ENCODE measurements around the gene SLC29A1. TPM values are rescaled to one million over a fixed set of nuclear protein-coding genes. Genes with fewer than 3 reads are reported as not detected.

SLC29A1 gene
- total and polyA plus RNA-seq, 2 of the 8 experiments (the other 6 are each of a cell fraction or from before 2014, with no cell fraction given): 187 to 558 TPM

- no peak overlapping the region for H3K14ac ChIP-seq (ENCODE audit: insufficient read length)
- H3K23ac ChIP-seq (ENCODE audit: insufficient read length): no peak overlapping the region
- ChIA-PET CTCF (ENCODE audit: partially characterized antibody) (interaction anchor here (0.8 to 19.4 kb wide), 16 partner anchors 8 to 132 kb away, joined by 3 to 287 read pairs (median 4); partner anchors contain the start of gene SLC35B2), POLR2A (ENCODE audit: partially characterized antibody) (interaction anchor here (1.1 to 21.0 kb wide), 10 partner anchors 8 to 75 kb away, joined by 3 to 477 read pairs (median 6); partner anchors contain the start of genes HSP90AB1 and SLC35B2)
- H3K23me2 ChIP-seq (ENCODE audit: low read depth, low read length): peaks cover 12% of the 10 kb centered on the region
- peaks cover 29% of the 10 kb centered on the region for H3K79me1 ChIP-seq (ENCODE audit: low read depth, low read length)
- H3K36me3 ChIP-seq (ENCODE audit: control insufficient read depth in 2 of 4, insufficient read depth in 4 of 4, low read length in 3 of 4): peaks cover 24 to 48% (median 40%) of the 10 kb centered on the region in 4 experiments
- no peak overlapping the region; a peak in 1 of 7 replicates for H3K9ac ChIP-seq (replicated peaks in 1 of 4; ENCODE audit: extremely low read depth in 1 of 4, low read depth in 3 of 4, low read length in 3 of 4)
- DNase-seq (ENCODE audit: low read depth in 1 of 2, low spot score in 2 of 2) (no peak), FAIRE-seq (no peak)
- peaks cover 30 to 45% of the 10 kb centered on the region in 2 experiments for H4K20me1 ChIP-seq (replicated peaks in 1 of 2; ENCODE audit: control insufficient read depth in 1 of 2, insufficient read depth in 2 of 2, low read length in 2 of 2)
- no peak overlapping the region for H2BK20ac ChIP-seq (ENCODE audit: low read length)
- H2AFZ ChIP-seq (ENCODE audit: low read length): no peak overlapping the region
- peaks cover 10 to 48% of the 10 kb centered on the region in 2 experiments; a peak in 3 of 4 replicates for H3K79me2 ChIP-seq (ENCODE audit: control insufficient read depth in 1 of 2, insufficient read depth in 2 of 2, low read length in 2 of 2)
- H3K4me2 ChIP-seq (ENCODE audit: insufficient read depth in 1 of 2, low read depth in 2 of 2, low read length in 2 of 2): no peak overlapping the region
- no peak overlapping the region for H2BK12ac ChIP-seq (ENCODE audit: low read depth, low read length)
- H3K9me3 ChIP-seq (ENCODE audit: insufficient read depth in 2 of 2, low read depth in 1 of 2, low read length in 1 of 2): no peaks in the 10 kb centered on the region
- H4K8ac ChIP-seq (ENCODE audit: extremely low read depth, insufficient read depth, low read length): no peak overlapping the region; the same call in 1 of the 2 replicates
- no peak overlapping the region for H2BK120ac ChIP-seq (replicated peaks; ENCODE audit: low read depth, low read length)
- no peak overlapping the region for H4K5ac ChIP-seq (ENCODE audit: insufficient read length, low read depth, low read length)
- no peak overlapping the region for H3K18ac ChIP-seq (ENCODE audit: extremely low read depth, low read length)
- H3K27me3 ChIP-seq (replicated peaks in 1 of 4; ENCODE audit: control insufficient read depth in 3 of 4, extremely low read depth in 1 of 4, insufficient read depth in 3 of 4, low read length in 3 of 4): no peaks in the 10 kb centered on the region
- H3K27ac ChIP-seq (ENCODE audit: low read depth, low read length): no peak overlapping the region
- H2AK5ac ChIP-seq (ENCODE audit: low read depth, low read length): no peak overlapping the region
- H3K4me3 ChIP-seq (ENCODE audit: extremely low read depth in 1 of 4, insufficient read depth in 2 of 4, low read depth in 3 of 4, low read length in 4 of 4): no peak overlapping the region
- H3K4ac ChIP-seq (replicated peaks; ENCODE audit: insufficient read length, low read depth, low read length): no peak overlapping the region
- peaks cover 9 to 28% (median 23%) of the 10 kb centered on the region in 4 experiments for H3K4me1 ChIP-seq (replicated peaks in 1 of 4; ENCODE audit: control insufficient read depth in 3 of 4, insufficient read depth in 4 of 4, low read length in 3 of 4)
- 90% methylated on average over 6 of the region's 6 CpGs; no CpG with 5 or more reads in 1 of the 2 experiments for WGBS, 2 experiments (ENCODE audit: extremely low coverage in 1 of 2, insufficient coverage in 1 of 2, insufficient read length in 1 of 2, insufficient replicate concordance in 2 of 2, low coverage in 1 of 2, low lambda C conversion rate in 2 of 2, missing lambda C conversion rate in 1 of 2)
- H4K91ac ChIP-seq (replicated peaks; ENCODE audit: insufficient read length, low read length): no peak overlapping the region
- H2BK5ac ChIP-seq (ENCODE audit: low read depth, low read length): no peak overlapping the region
- no peak overlapping the region for H3K56ac ChIP-seq (replicated peaks; ENCODE audit: insufficient read length, low read depth, low read length)
- no peak overlapping the region for H2BK15ac ChIP-seq (ENCODE audit: low read length)
- no peak for TF ChIP-seq SP1 (IDR thresholded peaks at IDR 0.05; ENCODE audit: low read depth, low read length)
- TF ChIP-seq TAF7 (optimal IDR thresholded peaks at IDR 0.05; ENCODE audit: borderline replicate concordance, low read depth, low read length): no peak
- TF ChIP-seq RXRA (IDR thresholded peaks at IDR 0.05; ENCODE audit: insufficient read depth, low read depth, low read length): no peak
- no peak for TF ChIP-seq ATF3 (IDR thresholded peaks at IDR 0.05; ENCODE audit: insufficient read depth, low read depth, low read length)
- TF ChIP-seq TEAD4 (IDR thresholded peaks at IDR 0.05; ENCODE audit: low read depth, low read length): no peak
- no peak for TF ChIP-seq FOSL1 (IDR thresholded peaks at IDR 0.05; ENCODE audit: insufficient read depth, low read depth, low read length)
- no peak for TF ChIP-seq BACH1 (IDR thresholded peaks at IDR 0.05; ENCODE audit: low read length)
- no peak for TF ChIP-seq CBX5 (IDR thresholded peaks at IDR 0.05; ENCODE audit: low read depth, low read length)
- no peak for TF ChIP-seq KDM4A (IDR thresholded peaks at IDR 0.05; ENCODE audit: low read depth, low read length, severe bottlenecking)
- no peak for TF ChIP-seq KDM1A (IDR thresholded peaks at IDR 0.05; ENCODE audit: borderline replicate concordance, low read length)
- no peak for TF ChIP-seq SRF (IDR thresholded peaks at IDR 0.05; ENCODE audit: low read depth, low read length)
- no peak for TF ChIP-seq MAFK (IDR thresholded peaks at IDR 0.05; ENCODE audit: low read depth, low read length)
- no peak for TF ChIP-seq SIN3A (conservative IDR thresholded peaks at IDR 0.05 in 1 of 2, IDR thresholded peaks at IDR 0.05 in 1 of 2; ENCODE audit: low read depth in 1 of 2, low read length in 2 of 2)
These were observed 4.6 kb downstream of the SLC29A1 start for GRCh38 chr6:44228031-44228430.
